NCI-H526 treated with DMSO at 0.1 percent for 48 hours (cell line): ENCODE measurements around the gene FBXO48.

Experiments
- DNase-seq: peaks from one replicate; lab custom pipeline; 2025; lab: John Stamatoyannopoulos, UW

FBXO48 gene

DNA sequence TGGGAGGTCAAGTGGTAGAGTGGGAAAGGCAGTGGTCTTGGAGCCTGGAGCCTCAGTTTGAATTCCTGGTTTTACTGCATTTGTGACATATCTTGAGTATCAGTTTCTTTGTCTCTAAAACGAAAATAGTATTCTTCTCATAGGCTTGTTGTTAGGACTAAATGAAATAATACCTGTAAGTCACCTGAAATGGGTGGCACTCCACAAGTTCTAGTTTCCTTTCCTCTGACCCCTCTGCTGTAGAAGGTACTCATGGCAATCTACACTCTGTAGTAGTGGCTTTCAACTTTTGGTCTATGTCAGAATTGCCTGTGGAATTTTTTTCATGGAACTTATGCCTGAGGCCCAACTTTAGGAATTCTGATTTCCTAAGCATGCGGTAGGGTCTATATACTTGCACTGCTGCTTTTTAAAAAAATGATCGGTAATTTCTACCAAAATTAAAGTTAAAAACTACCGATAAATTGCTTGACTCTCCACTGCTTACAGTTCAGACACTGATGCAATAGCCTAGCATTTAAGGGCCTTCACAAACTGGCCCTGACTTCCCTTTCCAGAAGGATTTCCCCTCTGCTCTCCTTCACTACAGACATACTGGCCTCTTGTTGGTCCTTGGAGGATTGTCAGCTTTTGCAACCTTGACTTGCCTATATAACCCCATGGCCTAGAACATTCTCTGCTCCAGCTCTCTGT lies 54.8 kb downstream of the FBXO48 start:
- no peak for DNase-seq

GRCh38 chr2:68411397-68412126 lies 55.5 kb downstream of the FBXO48 start:
- DNase-seq: no peak
